Lower lobe of right lung (tissue), 2 donors: ENCODE results near the gene SP1. TPM values are rescaled to one million over a fixed set of nuclear protein-coding genes. Genes with fewer than 3 reads are reported as not detected.
"Not testable (repeated sequence)": the region's sequence is repeated elsewhere in the genome, so short reads cannot be mapped to it uniquely, and the experiment has no call there.

ENCODE experiments used
- ATAC-seq, 2 donors: fragments of 200-7000 bp; cut with Tn5 transposase; one replicate each; pipeline ENCODE4 v1.9.1; 2020 to 2022; ENCODE audit warnings: mild to moderate bottlenecking in 2 of 2, moderate library complexity in 2 of 2
- DNase-seq: peaks from one replicate; pipeline ENCODE4 v3.0.0-alpha.2; 2020
- H3K27ac ChIP-seq: fragments of 200-600 bp; one replicate; pipeline ENCODE4 v1.8.0; 2022
- H3K27me3 ChIP-seq: fragments of 200-600 bp; one replicate; pipeline ENCODE4 v1.8.0; 2022; ENCODE audit warnings: low read depth
- H3K36me3 ChIP-seq: fragments of 200-600 bp; one replicate; pipeline ENCODE4 v1.8.0; 2022; ENCODE audit warnings: mild to moderate bottlenecking
- H3K4me1 ChIP-seq: fragments of 200-600 bp; one replicate; pipeline ENCODE4 v1.8.0; 2022
- H3K4me3 ChIP-seq: fragments of 200-600 bp; one replicate; pipeline ENCODE4 v1.8.0; 2022; ENCODE audit warnings: mild to moderate bottlenecking
- H3K9me3 ChIP-seq: fragments of 200-600 bp; one replicate; pipeline ENCODE4 v1.8.0; 2022
- CTCF ChIP-seq: fragments of 200-600 bp; IDR thresholded peaks from one replicate; pipeline ENCODE4 v1.8.0; 2022; ENCODE audit warnings: antibody characterized with exemption, mild to moderate bottlenecking
- intact Hi-C: fragments of 100-400 bp; cut with DNase I; formaldehyde crosslinking; loops from one replicate; pipeline ENCODE4 v1.11.0; 2022
- total RNA-seq: library from RNA; stranded (reverse); fragmentation: NEBNext Ultra II Directional; extraction: Animal tissue kit (Norgen Biotek cat#: 25700); gene quantifications from one replicate; pipeline ENCODE4 v1.2.1, GENCODE V29; 2021
- donor health status: DM: no; HTN: yes; CAD: no; lungs with severe emphysema.

Gene SP1
- total RNA-seq, 1 donor from 2014 or later: 91.1 TPM

DNA sequence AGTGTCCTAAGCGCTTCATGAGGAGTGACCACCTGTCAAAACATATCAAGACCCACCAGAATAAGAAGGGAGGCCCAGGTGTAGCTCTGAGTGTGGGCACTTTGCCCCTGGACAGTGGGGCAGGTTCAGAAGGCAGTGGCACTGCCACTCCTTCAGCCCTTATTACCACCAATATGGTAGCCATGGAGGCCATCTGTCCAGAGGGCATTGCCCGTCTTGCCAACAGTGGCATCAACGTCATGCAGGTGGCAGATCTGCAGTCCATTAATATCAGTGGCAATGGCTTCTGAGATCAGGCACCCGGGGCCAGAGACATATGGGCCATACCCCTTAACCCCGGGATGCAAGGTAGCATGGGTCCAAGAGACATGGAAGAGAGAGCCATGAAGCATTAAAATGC is 31.0 kb downstream of the SP1 start:
- no peaks in the 10 kb centered on the region for H3K9me3 ChIP-seq

DNA sequence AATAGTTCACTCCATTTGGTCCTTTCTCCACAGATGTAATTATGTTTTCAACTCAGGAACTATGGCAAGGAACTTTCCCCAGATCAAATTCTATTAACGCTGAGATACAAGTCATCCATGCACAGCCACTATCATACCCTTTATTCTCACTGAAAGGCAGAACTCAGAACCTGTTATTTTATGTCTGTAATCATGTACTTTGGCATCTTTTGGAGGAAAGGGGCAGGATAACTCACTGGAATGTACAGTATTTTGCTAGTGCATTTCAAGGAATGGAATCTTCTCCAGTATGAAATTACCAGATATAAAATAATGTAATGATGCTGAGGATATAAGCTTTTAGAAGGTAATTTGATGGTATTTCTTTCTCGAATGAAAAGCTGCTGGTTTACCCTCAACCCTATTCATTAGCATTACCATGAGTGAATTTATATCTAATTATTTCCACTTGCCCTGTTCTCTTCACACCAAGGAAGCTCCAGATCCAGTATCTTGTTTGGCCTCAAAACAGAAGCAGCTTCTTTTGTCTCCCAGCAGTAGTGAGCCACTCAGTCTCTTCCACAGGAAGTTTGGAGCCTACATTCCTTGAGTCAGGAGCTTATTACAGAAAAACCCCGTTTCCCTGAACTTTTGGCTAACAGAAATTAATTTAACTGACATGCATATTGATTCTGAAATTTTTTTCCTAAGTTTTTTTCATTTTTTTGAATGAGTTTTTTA is 33.7 kb downstream of the SP1 start:
- H3K27ac ChIP-seq: no peak overlapping the region
- H3K9me3 ChIP-seq: no peaks in the 10 kb centered on the region
- peaks cover 50% of the 10 kb centered on the region for H3K36me3 ChIP-seq
- no peak overlapping the region for H3K4me3 ChIP-seq
- H3K4me1 ChIP-seq: peaks cover 31% of the 10 kb centered on the region
- H3K27me3 ChIP-seq: no peaks in the 10 kb centered on the region
- TF ChIP-seq CTCF: no peak
- ATAC-seq: no peak
- DNase-seq: no peak
- intact Hi-C loops: no loop called here

More for the DNA sequence above, 31.0 kb downstream of the SP1 start:
- intact Hi-C loops: no loop called here
- peaks cover 77% of the 10 kb centered on the region for H3K36me3 ChIP-seq
- H3K27ac ChIP-seq: no peak overlapping the region
- TF ChIP-seq CTCF: no peak
- no peaks in the 10 kb centered on the region for H3K27me3 ChIP-seq
- ATAC-seq: no peak
- DNase-seq: no peak
- no peak overlapping the region for H3K4me3 ChIP-seq
- peaks cover 24% of the 10 kb centered on the region for H3K4me1 ChIP-seq

DNA sequence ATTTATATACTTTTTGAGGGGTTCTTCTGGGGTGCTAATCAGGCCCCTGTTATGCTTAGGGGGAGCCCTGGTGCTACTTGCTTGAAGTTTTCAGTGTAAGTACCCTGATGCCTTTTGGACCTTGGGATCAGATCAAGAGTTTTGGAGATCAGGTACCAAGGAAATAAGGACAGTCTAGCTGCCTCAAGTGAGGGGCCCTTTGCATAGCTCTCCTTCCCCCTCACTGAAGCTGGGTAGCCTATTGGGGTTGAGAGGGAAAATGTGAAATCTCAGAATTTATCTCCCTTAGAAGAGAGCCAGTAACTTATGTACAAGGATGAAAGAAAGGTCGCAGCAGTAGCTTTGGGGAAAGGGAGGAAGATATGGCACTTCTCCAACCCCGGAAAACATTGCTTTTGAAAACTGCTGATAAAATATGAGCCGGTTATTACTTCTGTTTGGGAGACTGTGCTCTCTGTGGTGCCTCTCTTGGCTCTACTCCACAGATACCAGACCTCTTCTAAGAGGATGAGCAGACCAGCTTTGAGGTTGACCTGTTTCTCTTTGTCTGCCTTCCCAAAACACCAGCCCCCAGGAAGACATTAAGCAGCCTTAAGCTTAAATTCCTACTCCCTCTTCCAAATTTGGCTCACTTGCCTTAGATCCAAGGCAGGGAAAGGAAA is 34.9 kb downstream of the SP1 start:
- Histone ChIP-seq H3K4me1 (peaks cover 31% of the 10 kb centered on the region), H3K9me3 (no peaks in the 10 kb centered on the region), H3K36me3 (peaks cover 37% of the 10 kb centered on the region), H3K27me3 (no peaks in the 10 kb centered on the region), H3K27ac (no peak overlapping the region), H3K4me3 (no peak overlapping the region)
- intact Hi-C loops: no loop called here
- no peak for TF ChIP-seq CTCF
- DNase-seq: no peak
- ATAC-seq: no peak

DNA sequence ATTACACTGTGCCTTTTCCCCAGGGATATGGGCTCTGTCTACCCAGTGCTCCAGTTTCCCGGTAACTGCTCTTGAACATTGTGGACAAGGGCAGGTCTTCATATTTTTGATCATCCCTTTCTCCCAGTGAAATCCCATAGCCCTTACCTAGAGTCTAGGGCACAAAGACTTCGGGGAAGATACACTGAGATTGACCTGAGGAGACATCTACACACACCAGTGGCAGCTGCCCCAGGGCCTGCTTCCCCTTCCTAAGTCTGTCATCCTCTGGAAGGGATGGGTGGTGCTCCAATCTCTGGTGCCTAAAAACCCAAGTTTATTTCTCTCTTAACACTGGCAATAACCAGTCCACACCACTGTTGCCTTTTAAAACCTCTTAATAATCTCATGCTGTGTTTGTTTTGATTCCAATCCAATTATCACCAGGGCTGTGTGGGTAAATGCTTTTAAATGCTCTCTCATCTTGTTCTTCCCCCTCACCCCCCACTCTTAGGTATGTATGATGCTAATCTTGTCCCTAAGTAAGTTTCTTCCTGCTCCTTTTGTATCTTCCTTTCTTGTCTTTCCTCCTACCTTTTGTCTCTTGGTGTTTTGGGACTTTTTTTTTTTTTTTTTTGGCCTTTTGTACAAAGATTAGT is 35.9 kb downstream of the SP1 start:
- DNase-seq, H3K27ac ChIP-seq, H3K4me3 ChIP-seq, intact Hi-C loops, H3K9me3 ChIP-seq, H3K27me3 ChIP-seq: not testable (repeated sequence)
- peaks cover 27% of the 10 kb centered on the region for H3K36me3 ChIP-seq
- peaks cover 31% of the 10 kb centered on the region for H3K4me1 ChIP-seq
- peak in 1 of 2 donors; percentile 29 for ATAC-seq

DNA sequence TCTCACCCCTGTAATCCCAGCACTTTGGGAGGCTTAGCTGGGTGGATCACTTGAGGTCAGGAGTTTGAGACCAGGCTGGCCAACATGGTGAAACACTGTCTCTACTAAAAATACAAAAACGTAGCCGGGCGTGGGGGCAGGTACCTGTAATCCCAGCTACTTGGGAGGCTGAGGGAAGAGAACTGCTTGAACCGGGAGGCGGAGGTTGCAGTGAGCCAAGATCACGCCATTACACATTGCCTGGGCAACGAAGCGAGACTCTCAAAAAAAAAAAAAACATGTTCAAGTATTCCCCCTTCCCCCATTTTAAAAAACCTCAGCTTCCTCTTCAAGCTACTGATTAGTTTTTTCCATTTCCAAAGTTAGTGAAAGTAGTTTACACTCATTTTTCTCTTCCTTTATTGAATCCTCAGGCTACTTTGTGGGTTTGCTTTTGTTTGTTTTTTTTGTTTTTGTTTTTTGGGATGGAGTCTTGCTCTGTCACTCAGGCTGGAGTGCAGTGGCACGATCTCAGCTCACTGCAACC is 37.4 kb downstream of the SP1 start:
- peak in 1 of 2 donors; percentile 18 for ATAC-seq
- H3K36me3 ChIP-seq: peaks cover 13% of the 10 kb centered on the region
- intact Hi-C loops, H3K27ac ChIP-seq, H3K9me3 ChIP-seq, H3K4me3 ChIP-seq, DNase-seq, H3K27me3 ChIP-seq: not testable (repeated sequence)
- H3K4me1 ChIP-seq: peaks cover 33% of the 10 kb centered on the region

GRCh38 chr12:53418221-53418620 is 38.2 kb downstream of the SP1 start:
- ATAC-seq (no peak), DNase-seq (no peak)
- no peak for TF ChIP-seq CTCF
- no peaks in the 10 kb centered on the region for H3K27me3 ChIP-seq
- intact Hi-C loops: no loop called here
- no peaks in the 10 kb centered on the region for H3K9me3 ChIP-seq
- H3K4me1 ChIP-seq: peaks cover 30% of the 10 kb centered on the region
- no peak overlapping the region for H3K4me3 ChIP-seq
- H3K36me3 ChIP-seq: peaks cover 9% of the 10 kb centered on the region
- H3K27ac ChIP-seq: no peak overlapping the region
